Activated T-helper 1 cell treated with Interleukin-2 at 50 U/mL for 16 hours (primary cell): ENCODE measurements around the gene TBC1D25.

Experiments used
- DNase-seq: peaks from one replicate; pipeline ENCODE4 v3.0.0-alpha.2; 2020; ENCODE audit warnings: low read depth

The TBC1D25 gene

DNA sequence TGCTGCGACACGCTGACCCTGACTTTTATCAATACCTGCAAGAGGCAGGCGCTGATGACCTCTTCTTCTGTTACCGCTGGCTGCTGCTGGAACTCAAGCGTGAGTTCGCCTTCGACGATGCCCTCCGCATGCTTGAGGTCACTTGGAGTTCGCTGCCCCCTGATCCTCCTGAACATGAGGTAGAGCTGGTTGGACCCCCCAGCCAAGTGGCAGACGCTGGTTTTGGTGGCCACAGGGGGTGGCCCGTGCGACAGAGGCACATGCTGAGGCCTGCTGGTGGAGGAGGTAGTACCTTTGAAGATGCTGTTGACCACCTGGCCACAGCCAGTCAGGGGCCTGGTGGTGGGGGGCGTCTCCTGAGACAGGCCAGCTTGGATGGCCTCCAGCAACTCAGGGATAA lies 20.5 kb downstream of the TBC1D25 start:
- no peak for DNase-seq

DNA sequence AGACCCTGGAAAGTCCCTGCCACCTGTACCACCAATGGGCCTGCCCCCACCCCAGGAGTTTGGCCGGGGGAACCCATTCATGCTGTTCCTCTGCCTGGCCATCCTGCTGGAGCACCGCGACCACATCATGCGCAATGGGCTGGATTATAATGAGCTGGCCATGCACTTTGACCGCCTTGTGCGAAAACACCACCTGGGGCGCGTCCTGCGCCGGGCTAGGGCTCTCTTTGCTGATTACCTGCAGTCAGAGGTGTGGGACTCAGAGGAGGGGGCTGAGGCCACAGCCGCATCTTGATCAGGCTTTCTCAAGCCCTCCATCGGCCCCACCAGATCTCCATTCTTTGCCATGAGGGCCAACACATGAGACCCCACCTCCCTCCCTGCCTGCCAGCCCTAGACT lies 21.2 kb downstream of the TBC1D25 start:
- no peak for DNase-seq

DNA sequence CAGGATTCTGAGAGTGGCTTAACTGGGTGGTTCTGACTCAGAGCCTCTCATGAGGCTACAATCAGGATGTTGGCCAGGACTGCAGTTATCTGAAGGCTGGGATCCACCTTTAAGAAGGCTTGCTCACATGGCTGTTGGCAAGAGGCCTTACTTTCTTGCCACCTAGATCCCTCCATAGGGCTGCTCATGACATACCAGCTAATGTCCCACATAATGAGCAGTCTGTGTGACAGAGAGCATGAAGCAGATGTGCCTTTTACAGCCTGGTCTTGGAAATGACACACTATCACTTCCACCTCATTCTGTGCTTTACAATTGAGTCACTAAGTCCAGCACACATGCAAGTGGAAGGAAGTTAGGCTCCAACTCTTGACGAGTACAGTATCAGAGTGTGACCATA lies 30.4 kb downstream of the TBC1D25 start:
- DNase-seq: no peak

DNA sequence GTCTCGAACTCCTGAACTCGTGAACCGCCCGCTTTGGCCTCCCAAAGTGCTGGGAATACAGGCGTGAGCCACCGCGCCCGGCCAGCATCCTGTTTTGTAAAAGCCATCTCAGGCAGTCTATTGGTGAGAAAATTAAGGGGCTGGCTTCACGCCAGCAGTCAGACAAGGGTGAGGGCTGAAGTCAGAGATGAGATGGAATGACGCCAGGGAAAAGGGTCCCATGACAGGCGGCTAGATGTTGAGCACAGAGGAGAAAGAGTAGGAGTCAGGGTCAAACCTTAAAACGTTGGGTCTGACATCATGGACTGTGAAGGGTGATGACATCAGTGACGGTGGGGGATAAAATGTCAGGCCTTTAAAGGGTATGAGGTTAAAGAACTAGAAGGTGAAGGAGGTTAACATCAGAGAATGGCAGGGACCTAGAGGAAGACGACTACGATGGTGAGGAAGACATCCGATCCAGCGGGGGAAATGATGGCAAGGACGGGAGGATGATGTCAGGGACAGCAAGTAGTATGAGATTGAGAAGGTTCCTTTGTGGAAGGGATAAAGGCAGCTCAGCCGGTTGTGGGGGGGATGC lies 34.3 kb downstream of the TBC1D25 start:
- no peak for DNase-seq

DNA sequence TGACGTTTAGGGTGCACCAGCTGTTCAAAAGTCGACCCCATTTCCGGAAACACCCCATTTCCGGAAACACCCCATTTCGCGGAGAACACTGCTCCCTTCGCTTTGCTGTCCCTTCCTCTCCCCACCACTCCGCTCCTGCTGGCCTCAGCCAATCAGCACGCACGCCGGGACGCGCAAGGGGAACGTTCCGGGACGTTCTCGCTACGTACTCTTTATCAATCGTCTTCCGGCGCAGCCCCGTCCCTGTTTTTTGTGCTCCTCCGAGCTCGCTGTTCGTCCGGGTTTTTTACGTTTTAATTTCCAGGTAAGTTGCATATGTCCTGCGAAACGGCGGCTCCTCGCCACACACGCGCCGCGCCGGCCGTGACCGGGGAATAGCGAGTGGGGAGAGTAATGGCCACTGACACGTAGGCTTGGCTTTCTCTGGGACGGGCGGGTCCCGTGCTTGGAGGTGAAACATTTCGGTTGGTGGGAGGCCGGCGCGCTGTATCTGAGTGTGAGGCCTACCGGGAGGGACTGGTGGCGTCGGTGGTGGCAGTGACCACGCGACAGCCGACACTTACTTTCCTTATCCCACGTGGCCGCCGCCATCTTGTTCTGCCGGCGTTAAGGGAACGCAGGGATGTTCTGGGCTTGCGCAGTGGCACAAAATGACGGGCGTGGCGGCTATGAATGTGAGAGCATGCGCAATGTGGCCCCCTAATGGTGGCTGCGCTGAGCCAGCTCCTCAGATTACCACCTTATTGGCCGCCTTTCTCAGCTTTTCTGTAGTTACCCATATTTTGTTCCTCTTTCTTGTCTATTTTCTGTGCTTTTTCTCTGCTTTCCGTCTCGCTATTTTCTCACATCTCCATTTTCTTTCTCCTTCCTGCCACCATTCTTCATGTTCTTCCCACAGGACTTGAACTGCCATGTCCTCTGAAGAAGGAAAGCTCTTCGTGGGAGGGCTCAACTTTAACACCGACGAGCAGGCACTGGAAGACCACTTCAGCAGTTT lies 35.1 kb downstream of the TBC1D25 start, which contains the start of gene RBM3:
RBM3 (plus strand) TSS at position 215 of the 997 bp plus-strand sequence; CDS start at position 912, 697 bp downstream.
- DNase-seq: peak; percentile 84

DNA sequence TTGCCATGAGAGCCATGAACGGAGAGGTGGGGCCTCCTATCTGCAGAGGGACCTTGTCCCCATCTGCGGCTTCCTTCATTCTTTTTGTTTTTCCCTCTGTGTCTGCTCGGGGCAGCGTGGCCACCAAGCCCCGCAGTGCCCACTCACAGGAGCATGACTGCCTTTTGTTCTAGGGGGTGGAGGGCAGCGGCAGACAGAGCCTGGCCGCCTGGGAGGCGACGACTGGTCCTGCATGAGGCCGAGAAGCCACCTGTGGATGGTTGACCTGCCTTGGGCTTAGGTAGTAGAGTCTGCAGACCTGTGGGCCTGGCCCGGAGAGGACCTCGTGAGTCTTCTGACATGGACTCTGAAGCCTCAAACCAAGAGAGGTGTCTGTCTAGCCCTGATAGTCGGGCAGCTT lies 36.1 kb downstream of the TBC1D25 start:
- no peak for DNase-seq

DNA sequence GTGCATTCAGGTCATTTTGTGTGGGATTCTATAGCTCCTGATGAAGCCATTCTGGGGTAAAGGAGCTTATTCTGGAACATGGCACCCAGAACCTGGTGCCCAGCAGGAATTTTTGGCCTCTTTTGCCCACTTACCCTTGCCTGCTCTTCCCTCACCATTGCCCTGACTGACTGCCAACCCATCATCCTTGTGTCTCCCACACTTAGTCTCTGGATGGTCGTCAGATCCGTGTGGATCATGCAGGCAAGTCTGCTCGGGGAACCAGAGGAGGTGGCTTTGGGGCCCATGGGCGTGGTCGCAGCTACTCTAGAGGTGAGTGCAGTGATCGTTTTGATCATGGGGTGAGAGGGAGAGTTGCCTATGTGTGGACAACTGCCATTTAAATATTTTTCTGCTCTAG lies 36.6 kb downstream of the TBC1D25 start:
- DNase-seq: no peak

DNA sequence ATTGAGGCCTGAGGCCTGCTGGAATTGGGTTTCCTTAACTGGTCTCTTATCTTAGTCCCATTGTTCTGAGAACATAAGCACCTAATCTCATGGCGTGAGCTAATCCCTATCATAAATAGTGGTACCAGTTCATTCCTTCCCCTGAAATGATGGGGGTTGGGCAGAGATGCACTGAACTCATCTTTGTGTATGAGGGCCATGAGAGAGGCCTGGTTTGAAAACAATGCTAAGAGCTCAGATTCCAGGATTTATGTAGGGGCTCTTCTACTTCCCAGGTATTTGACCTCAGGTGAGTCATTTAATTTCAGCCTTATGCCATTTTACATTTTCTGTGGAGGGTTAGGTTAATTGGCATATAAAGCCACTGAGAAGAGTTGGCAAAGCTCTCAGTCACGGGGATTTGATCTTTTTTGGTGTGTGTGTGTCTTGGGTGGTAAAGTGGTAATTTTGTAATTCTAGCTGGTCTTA lies 39.2 kb downstream of the TBC1D25 start:
- DNase-seq: no peak

DNA sequence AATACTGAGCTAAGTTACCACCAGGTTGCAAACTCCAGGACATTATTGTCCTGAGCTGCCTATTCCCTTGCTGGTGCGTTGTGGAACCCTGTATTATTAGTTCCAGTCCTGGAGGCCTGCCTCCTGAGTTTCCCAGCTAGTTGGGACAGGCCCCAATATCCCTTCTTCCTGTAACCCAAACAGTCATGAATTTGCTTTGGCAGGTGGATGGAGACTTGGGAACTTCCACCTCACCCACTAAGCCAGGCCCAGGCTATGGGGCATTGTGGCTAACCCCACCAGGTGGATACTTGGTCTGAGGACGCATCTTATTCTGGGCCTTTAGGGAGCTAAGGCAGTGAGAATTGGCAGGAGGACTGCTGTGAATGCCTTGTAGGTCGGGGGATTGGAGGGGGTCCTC lies 39.7 kb downstream of the TBC1D25 start:
- DNase-seq: no peak

DNA sequence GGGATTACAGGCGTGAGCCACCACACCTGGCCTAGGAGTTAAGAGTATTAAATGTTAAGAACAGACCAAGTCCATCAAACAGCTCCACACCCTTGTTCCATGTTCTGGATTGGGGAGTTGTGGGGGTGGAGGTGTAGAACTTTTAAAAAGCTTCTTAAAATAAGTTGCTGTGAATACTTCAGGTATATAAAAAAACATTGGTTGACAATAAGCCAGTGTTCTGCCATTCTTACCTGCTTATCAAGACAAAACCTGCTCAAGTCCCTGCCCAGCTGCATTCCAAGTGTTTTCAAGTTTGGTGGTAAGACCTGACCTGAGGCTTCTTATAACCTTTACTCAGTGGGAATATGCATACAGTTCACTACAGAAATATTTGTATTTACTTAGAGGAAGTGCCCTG lies 41.1 kb downstream of the TBC1D25 start:
- no peak for DNase-seq

DNA sequence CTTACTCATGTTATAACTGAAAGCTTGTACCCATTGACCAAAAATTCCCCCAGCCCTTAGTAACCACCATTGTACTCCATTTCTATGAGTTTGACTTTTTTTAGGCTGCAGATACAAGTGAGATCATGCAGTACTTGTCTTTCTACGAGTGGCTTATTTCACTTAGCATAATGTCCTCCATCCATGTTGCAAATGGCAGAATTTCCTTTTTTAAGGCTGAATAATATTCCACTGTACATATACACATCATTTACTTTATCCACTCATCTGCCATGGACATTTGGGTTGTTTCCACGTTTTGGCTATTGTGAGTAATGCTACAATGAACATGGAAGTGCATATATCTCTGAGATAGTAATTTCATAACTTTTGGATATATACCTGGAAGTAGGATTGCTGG lies 45.2 kb downstream of the TBC1D25 start:
- DNase-seq: no peak

DNA sequence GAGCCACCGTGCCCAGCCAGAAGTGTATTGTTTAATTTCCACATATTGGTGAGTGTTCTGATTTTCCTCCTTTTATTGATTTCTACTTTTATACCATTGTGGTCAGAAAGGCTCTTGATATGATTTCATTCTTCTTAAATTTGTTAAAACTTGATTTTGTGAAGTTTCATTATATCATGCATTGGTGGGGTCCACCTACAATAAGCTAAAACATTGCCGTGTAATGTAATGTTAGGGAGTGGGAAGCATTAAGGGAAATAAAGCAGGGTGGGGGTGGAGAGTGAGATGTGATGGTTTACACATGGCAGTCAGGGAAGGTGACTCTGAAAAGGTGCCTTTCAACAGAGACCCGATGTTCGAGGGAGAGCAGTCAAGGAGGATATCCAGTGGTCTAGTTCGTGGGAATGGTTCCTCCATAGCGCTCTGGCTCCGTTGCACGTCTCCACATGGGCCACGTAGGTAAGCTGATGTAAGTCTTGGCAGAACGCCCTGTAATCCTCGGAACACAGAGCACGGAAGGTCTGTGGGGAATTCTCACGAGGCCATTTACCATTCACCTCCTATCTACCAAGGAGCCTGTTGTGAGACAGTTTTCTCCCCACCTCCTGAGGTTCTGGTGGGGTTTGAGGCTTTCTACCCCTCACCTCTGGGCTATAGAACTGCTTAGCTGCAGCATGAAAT lies 50.1 kb downstream of the TBC1D25 start:
- DNase-seq: no peak

DNA sequence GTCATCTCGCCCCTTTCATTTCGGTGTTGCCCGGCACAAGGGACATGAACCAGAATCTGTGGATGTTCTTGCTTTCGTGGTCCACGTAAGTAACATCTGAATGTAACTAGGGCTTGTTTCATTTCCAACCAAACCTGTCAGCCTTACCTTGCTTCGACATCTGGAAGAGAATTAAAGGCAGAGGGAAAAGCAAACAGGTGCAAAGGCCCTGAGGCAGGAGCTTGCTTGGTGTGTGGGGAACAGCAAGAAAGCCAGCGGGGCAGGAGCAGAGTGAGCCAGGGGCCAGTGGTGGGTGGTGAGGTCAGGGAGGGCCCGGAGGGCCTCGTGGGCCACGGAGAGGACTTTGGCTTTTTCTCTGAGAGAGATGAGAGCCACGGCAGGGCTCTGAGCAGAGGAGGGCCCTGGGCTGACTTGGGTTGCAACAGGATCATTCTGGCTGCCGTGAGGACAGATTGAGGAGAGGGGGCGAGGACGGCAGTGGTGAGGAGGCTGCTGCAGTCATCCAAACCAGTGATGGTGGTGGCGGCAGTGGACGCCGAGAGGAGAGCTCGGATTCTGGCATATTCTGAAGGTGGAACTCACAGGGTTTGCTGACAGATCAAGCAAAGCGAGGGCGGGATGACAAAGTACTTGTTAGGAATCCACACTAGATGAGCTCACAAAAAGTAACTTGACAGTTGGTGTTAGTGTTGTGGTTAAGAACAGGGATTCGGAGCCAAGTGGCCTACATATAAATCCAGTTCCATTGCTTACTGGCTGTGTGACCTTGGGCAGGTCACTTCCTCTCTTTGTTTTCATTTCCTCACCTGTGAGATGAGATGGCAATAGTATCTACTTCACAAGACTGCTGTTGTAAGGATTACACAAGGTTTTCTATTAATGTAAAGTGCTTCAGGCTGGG lies 50.9 kb downstream of the TBC1D25 start:
- DNase-seq: no peak

DNA sequence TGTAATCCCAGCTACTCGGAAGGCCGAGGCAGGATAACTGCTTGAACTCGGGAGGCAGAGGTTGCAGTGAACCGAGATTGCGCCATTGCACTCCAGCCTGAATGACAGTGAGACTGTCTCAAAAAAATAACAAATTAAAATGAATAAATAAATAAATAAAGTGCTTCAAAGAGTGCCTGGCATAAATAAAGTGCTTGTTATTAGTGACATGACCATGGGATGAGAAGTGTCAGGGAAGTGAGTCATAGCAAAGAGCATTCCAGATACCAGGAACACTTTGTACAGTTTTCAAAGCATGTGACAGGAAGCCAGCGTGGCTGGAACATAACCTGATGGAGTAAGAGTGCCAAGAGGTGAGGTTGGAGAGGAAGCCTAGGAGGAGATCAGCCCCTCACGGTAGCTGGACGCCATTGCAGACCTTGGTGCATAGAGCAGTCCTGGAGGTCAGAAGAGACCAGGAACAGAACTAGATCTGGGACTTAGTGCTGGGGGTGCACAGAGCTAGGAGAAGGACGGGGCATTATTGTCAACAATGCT lies 51.8 kb downstream of the TBC1D25 start:
- no peak for DNase-seq

DNA sequence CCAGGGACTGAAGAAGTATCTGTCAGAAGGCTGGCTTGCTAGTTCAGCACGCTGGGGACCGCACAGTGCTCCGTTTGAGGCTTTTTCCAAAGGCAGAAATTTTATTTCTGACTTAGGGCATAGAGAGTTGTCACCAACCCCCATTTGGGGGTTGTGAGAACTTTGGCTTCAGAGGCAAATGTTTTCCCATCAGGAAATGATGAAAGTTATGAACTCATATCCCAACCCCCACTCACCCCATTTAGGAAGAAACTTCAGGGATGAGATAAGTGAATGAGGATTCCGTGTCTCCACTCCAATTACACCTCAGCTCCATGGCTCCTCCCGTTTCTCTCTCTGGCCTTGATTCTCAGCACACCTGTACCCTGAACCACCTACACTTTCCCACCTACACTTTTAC lies 53.5 kb downstream of the TBC1D25 start:
- DNase-seq: no peak

DNA sequence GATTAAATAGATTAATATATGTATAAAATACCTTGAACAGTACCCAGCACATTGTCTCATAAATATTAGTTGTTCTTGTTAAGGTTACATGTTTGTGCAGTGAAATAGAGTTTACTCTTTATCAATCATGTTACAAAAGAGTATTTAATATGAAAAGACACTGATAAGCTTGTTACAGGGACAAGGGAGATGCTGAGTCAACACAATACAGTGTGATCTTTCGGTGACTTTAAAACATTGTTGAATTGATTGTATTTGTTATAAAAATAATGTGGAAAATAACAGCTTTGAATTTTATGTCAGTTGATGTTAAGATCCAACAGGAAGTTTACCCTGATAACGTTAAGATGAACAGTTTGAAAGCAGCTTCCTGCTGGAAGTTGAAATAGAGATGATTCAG lies 56.4 kb downstream of the TBC1D25 start:
- no peak for DNase-seq

DNA sequence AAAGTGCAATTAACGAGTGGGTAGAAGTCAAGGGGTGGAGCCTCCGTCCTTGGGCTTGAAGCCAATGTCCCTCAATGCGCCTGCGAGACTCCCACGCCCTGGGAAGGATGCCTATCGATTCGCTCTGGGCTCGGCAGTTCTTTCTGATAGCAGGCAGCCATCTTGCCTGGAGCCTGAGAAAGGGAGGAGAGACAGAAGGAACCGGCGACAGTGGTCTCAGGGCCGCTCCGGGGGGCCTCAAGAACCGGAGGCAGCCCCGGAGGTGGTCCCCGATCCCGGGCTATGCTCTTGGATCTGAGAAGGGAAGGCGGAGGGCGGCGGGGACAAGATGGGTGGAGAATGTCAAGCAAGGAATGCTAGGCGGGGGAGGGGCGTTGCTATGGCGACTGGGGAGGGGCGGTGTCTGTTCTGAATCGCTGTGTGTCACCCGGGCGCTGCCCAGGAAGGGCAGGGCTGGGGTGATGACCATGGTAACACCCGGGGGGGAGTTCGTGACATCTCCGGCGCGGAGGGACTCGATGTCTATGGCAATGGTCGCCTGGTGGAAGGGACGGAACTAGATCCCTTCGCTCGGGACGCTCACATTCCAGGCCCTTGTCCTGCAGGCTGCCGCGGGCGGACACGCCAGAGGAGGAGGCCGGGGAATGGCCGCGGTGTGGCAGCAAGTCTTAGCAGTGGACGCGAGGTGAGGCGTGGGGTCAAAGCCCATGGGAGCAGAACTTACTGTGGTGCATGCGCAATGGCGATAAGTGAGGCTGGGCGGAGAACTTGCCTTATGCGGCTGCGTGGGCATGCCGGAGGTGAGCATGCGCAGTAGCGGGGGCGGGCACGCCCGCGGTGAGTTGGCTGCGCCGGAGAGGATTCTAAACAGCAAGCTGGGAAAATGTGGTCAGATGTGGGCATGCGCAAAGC lies 58.1 kb downstream of the TBC1D25 start, which contains the start of gene WDR13:
WDR13 (plus strand) TSS at position 140 of the 912 bp plus-strand sequence; CDS start at position 645, 505 bp downstream.
- peak; percentile 82 for DNase-seq

DNA sequence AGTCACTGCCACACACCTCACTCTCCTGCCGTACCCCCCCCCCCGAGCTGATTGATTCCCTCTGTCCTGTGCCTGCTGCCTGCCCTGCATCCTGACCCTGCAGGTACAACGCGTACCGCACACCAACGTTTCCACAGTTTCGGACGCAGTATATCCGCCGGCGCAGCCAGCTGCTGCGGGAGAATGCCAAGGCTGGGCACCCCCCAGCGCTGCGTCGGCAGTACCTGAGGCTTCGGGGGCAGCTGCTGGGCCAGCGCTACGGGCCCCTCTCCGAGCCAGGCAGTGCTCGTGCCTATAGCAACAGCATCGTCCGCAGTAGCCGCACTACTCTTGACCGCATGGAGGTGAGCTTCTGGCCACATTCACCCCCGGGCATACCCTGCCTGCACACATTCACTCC lies 59.1 kb downstream of the TBC1D25 start:
- DNase-seq: no peak

DNA sequence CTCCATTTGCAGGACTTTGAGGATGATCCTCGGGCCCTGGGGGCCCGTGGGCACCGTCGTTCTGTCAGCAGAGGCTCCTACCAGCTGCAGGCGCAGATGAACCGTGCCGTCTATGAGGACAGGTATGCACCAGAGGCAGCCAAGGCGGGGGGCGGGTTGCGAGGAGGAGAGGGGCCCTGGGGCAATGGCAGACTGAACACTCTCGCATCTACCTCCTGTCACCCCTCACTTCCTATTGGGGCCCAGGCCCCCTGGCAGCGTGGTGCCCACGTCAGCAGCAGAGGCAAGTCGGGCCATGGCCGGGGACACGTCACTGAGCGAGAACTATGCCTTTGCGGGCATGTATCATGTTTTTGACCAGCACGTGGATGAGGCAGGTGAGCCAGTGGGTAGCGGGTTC lies 59.8 kb downstream of the TBC1D25 start:
- DNase-seq: no peak

DNA sequence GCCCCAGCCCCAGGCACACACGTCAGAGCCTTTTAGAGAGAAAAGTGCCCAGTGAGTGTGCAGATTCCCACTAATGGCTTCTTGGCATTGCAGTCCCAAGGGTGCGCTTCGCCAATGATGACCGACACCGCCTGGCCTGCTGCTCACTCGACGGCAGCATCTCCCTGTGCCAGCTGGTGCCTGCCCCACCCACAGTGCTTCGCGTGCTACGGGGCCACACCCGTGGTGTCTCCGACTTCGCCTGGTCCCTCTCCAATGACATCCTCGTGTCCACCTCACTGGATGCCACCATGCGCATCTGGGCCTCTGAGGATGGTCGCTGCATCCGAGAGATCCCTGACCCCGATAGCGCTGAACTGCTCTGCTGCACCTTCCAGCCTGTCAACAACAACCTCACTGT lies 60.7 kb downstream of the TBC1D25 start:
- no peak for DNase-seq
